ENCODE results near the gene PGM2L1. TPM values are rescaled to one million over a fixed set of nuclear protein-coding genes. Genes with fewer than 3 reads are reported as not detected.
"Not testable (repeated sequence)": the region's sequence is repeated elsewhere in the genome, so short reads cannot be mapped to it uniquely, and the experiment has no call there.

The PGM2L1 gene
- total RNA-seq, 2 experiments from 2014 or later, result 8.8 to 11.0 TPM

- H3K27me3 Mint-ChIP-seq, result no peaks in the 10 kb centered on the region
- H3K27ac Mint-ChIP-seq, result no peak overlapping the region
- no peaks in the 10 kb centered on the region for H3K36me3 Mint-ChIP-seq (ENCODE audit: low read depth)
- no peaks in the 10 kb centered on the region for H3K4me1 Mint-ChIP-seq
- DNase-seq (no peak), ATAC-seq (no peak)
- H3K9me3 Mint-ChIP-seq (ENCODE audit: low read depth), result peaks cover 2% of the 10 kb centered on the region
- POLR2A ChIA-PET, result no interaction called here
- H3K4me3 Mint-ChIP-seq, result no peak overlapping the region
- intact Hi-C loops (cut with DNase I, micrococcal nuclease), result no loop called here
- CTCF ChIA-PET, result interaction anchor here (0.8 to 1.8 kb wide), 4 partner anchors 10 to 38 kb away, joined by 3 to 9 read pairs (median 6); no protein-coding TSS in a partner anchor
Observed at GRCh38 chr11:74427384-74427886, 29.2 kb upstream of the PGM2L1 start.

GRCh38 chr11:74425100-74425499 lies 26.9 kb upstream of the PGM2L1 start:
- no peak overlapping the region for H3K4me3 Mint-ChIP-seq
- H3K4me1 Mint-ChIP-seq, result no peaks in the 10 kb centered on the region
- H3K27ac Mint-ChIP-seq, result no peak overlapping the region
- intact Hi-C loops (cut with DNase I, micrococcal nuclease), result no loop called here
- H3K9me3 Mint-ChIP-seq (ENCODE audit: low read depth), result peaks cover 2% of the 10 kb centered on the region
- H3K27me3 Mint-ChIP-seq, result no peaks in the 10 kb centered on the region
- ChIA-PET POLR2A (no interaction called here), CTCF (interaction anchor here (0.7 kb wide), 1 partner anchor 25 kb away, joined by 4 read pairs; no protein-coding TSS in a partner anchor)
- no peak for DNase-seq
- ATAC-seq, result no peak
- no peaks in the 10 kb centered on the region for H3K36me3 Mint-ChIP-seq (ENCODE audit: low read depth)

DNA sequence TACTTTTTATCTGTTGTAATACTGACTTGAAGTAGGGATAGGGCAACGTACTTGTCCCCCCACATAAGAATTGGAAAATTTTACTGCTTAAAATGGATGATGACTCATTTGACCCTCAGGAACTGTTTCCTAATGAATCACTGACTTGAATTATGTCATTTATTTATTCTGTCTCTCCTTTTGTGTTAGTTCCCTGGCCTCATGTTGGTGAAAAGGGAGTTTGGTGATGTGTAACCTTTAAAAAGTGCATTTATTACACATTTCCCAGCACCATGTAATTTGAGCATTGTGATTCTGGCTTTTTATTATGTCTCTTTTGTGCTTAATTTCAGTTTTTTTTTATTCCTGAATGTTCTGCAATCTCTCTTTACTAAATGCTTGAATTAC lies 20.3 kb upstream of the PGM2L1 start:
- no peak overlapping the region for H3K4me3 Mint-ChIP-seq
- DNase-seq, result no peak
- ChIA-PET CTCF (interaction anchor here (0.6 to 2.0 kb wide), 2 partner anchors 29 to 58 kb away, joined by 3 to 5 read pairs; no protein-coding TSS in a partner anchor), POLR2A (no interaction called here)
- H3K9me3 Mint-ChIP-seq (ENCODE audit: low read depth), result no peaks in the 10 kb centered on the region
- ATAC-seq, result peak; percentile 65
- H3K27ac Mint-ChIP-seq, result peak overlapping the region; percentile 61
- peaks cover 32% of the 10 kb centered on the region for H3K4me1 Mint-ChIP-seq
- H3K36me3 Mint-ChIP-seq (ENCODE audit: low read depth), result no peaks in the 10 kb centered on the region
- no peaks in the 10 kb centered on the region for H3K27me3 Mint-ChIP-seq
- intact Hi-C loops (cut with DNase I, micrococcal nuclease), result loop anchor here (1.0 to 2.0 kb wide), 3 partner anchors 20 to 28 kb away; partner anchors contain the start of gene PGM2L1 (in 1 of the 2)

- no peaks in the 10 kb centered on the region for H3K36me3 Mint-ChIP-seq (ENCODE audit: low read depth)
- no peaks in the 10 kb centered on the region for H3K9me3 Mint-ChIP-seq (ENCODE audit: low read depth)
- intact Hi-C loops (cut with DNase I, micrococcal nuclease), result loop anchor here (1.0 to 2.0 kb wide), 4 partner anchors 19 to 28 kb away; partner anchors contain the start of gene PGM2L1 (in 2 of the 2)
- H3K4me3 Mint-ChIP-seq, result no peak overlapping the region
- ATAC-seq, result peak; percentile 50
- peak overlapping the region; percentile 86 for H3K27ac Mint-ChIP-seq
- ChIA-PET POLR2A (no interaction called here), CTCF (interaction anchor here (0.5 kb wide), 1 partner anchor 637 kb away, joined by 3 read pairs; no protein-coding TSS in a partner anchor)
- H3K27me3 Mint-ChIP-seq, result no peaks in the 10 kb centered on the region
- DNase-seq, result peak; percentile 21
- peaks cover 34% of the 10 kb centered on the region for H3K4me1 Mint-ChIP-seq
Observed at GRCh38 chr11:74417860-74418508, 19.8 kb upstream of the PGM2L1 start.

DNA sequence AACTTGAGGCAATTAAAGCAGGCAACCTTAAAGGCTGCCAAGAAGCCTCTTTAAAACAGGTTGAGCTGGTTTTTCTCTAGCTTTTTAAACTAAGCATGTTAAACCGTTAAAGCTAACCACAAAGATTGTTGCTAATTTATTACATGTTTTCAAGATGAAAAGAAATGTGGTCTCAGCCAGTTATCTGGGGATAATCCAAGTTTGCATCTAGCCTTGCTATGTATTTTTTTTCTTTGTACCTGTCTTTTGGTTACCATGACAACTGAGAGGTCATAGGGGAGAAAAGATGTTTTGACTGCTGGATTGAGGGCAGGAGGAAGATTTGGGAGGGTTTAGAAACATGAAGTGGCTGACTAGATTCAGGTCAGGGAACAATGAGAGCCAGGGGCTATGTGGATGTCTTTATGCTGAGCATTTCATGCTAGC lies 19.2 kb upstream of the PGM2L1 start:
- Mint-ChIP-seq H3K36me3 (ENCODE audit: low read depth) (no peaks in the 10 kb centered on the region), H3K4me3 (no peak overlapping the region), H3K27me3 (no peaks in the 10 kb centered on the region), H3K4me1 (peaks cover 40% of the 10 kb centered on the region), H3K9me3 (ENCODE audit: low read depth) (no peaks in the 10 kb centered on the region), H3K27ac (peak overlapping the region; percentile 86)
- ChIA-PET POLR2A (no interaction called here), CTCF (interaction anchor here (0.5 kb wide), 1 partner anchor 637 kb away, joined by 3 read pairs; no protein-coding TSS in a partner anchor)
- DNase-seq (no peak), ATAC-seq (peak; percentile 45)
- intact Hi-C loops (cut with DNase I, micrococcal nuclease), result loop anchor here in 1 of 2 experiments (2.0 kb wide), 1 partner anchor 19 kb away; the partner anchor contains the start of gene PGM2L1

DNA sequence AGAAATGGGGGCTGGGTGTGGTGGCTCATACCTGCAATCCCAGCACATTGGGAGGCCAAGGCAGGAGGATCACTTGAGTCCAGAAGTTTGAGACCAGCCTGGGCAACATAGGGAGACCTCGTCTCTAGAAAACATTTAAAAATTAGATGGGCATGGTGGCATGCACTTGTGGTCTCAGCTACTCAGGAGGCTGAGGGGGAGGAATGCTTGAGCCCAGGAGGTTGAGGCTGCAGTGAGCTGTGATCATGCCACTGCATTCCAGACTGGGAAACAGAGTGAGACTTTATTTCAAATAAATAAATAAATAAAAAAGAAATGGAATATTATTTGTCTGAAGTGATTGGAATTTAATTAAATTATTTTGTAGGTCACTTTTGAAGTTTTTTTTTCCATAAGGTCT lies 18.7 kb upstream of the PGM2L1 start:
- H3K9me3 Mint-ChIP-seq (ENCODE audit: low read depth); H3K27me3 Mint-ChIP-seq; H3K4me3 Mint-ChIP-seq; H3K36me3 Mint-ChIP-seq (ENCODE audit: low read depth); POLR2A ChIA-PET; DNase-seq; ATAC-seq: not testable (repeated sequence)
- Mint-ChIP-seq H3K4me1 (peaks cover 44% of the 10 kb centered on the region), H3K27ac (peak overlapping the region; percentile 69)
- intact Hi-C loops (cut with DNase I, micrococcal nuclease), result loop anchor here in 1 of 2 experiments (2.0 kb wide), 1 partner anchor 18 kb away; the partner anchor contains the start of gene PGM2L1
- CTCF ChIA-PET, result interaction anchor here (0.6 kb wide), 1 partner anchor 8 kb away, joined by 3 read pairs; no protein-coding TSS in a partner anchor

DNA sequence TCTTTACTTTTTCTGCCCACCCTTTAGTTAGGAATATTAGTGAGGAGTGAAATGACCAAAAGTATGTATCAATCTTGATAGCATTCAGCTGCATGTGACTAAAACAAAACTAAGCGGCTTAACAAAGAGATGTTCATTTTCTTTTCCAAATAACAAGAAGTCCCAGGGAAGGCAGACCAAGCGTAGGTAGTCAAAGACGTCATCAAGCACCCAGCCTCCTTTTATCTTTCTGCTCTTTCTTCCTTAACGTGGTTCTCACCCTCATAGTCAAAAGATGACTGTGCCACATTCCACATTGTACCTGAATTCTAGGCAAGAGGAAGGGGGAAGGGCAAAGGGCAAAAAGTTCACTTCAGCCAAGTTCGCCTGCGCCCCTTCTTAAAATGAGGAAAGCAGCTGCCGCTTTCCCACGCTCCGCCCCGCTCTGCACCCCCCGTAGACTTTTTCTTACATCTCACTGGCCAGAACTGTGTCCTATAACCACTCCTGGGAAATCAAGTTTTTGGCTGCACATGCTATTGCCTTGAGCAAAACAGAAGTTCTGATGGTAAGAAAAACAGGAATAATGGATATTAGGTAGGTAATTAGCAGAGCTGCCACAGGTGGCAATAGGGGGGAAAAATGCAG lies 14.6 kb upstream of the PGM2L1 start:
- H3K4me1 Mint-ChIP-seq, result peaks cover 32% of the 10 kb centered on the region
- peak overlapping the region; percentile 21 for H3K27ac Mint-ChIP-seq
- DNase-seq (no peak), ATAC-seq (peak; percentile 51)
- ChIA-PET POLR2A (no interaction called here), CTCF (interaction anchor here (1.0 to 1.8 kb wide), 4 partner anchors 23 to 37 kb away, joined by 3 to 6 read pairs (median 4); no protein-coding TSS in a partner anchor)
- H3K36me3 Mint-ChIP-seq (ENCODE audit: low read depth), result no peaks in the 10 kb centered on the region
- no peaks in the 10 kb centered on the region for H3K27me3 Mint-ChIP-seq
- no peak overlapping the region for H3K4me3 Mint-ChIP-seq
- intact Hi-C loops (cut with DNase I, micrococcal nuclease), result no loop called here
- no peaks in the 10 kb centered on the region for H3K9me3 Mint-ChIP-seq (ENCODE audit: low read depth)

- CTCF ChIA-PET, result interaction anchor here (1.3 to 1.8 kb wide), 3 partner anchors 23 to 37 kb away, joined by 3 to 6 read pairs (median 5); no protein-coding TSS in a partner anchor
Observed at GRCh38 chr11:74412321-74412720, 14.1 kb upstream of the PGM2L1 start.

DNA sequence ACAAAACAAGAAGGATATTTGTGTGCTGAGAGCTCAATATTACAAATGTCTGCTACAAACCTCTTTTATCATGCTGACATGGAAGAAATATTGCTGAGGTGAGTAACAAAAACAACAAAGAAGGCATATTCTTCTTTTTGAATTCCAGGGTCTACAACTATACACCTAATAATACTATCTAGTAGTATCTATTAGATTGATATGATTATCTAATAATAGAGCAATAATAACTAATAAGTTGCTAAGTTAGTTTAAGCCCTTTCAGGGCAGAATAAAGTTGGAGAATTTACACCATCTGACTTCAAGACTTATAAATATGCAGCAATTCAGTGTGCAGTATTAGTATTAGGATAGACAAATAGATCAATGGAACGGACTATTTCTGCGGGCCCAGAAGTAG lies 11.4 kb upstream of the PGM2L1 start:
- ATAC-seq (no peak), DNase-seq (no peak)
- ChIA-PET CTCF (interaction anchor here (0.6 to 1.4 kb wide), 3 partner anchors 7 to 40 kb away, joined by 3 to 5 read pairs (median 4); no protein-coding TSS in a partner anchor), POLR2A (no interaction called here)
- no peak overlapping the region for H3K27ac Mint-ChIP-seq
- no peaks in the 10 kb centered on the region for H3K9me3 Mint-ChIP-seq (ENCODE audit: low read depth)
- no peaks in the 10 kb centered on the region for H3K36me3 Mint-ChIP-seq (ENCODE audit: low read depth)
- H3K4me1 Mint-ChIP-seq, result peaks cover 12% of the 10 kb centered on the region
- intact Hi-C loops (cut with DNase I, micrococcal nuclease), result no loop called here
- peaks cover 2% of the 10 kb centered on the region for H3K27me3 Mint-ChIP-seq
- no peak overlapping the region for H3K4me3 Mint-ChIP-seq

More at GRCh38 chr11:74412321-74412720, 14.1 kb upstream of the PGM2L1 start:
- no peak overlapping the region for H3K27ac Mint-ChIP-seq
- no peaks in the 10 kb centered on the region for H3K9me3 Mint-ChIP-seq (ENCODE audit: low read depth)
- H3K27me3 Mint-ChIP-seq, result no peaks in the 10 kb centered on the region
- H3K4me1 Mint-ChIP-seq, result peaks cover 26% of the 10 kb centered on the region
- no peak overlapping the region for H3K4me3 Mint-ChIP-seq
- DNase-seq, result no peak
- no peaks in the 10 kb centered on the region for H3K36me3 Mint-ChIP-seq (ENCODE audit: low read depth)
- POLR2A ChIA-PET, result no interaction called here
- intact Hi-C loops (cut with DNase I, micrococcal nuclease), result no loop called here
- ATAC-seq, result no peak

DNA sequence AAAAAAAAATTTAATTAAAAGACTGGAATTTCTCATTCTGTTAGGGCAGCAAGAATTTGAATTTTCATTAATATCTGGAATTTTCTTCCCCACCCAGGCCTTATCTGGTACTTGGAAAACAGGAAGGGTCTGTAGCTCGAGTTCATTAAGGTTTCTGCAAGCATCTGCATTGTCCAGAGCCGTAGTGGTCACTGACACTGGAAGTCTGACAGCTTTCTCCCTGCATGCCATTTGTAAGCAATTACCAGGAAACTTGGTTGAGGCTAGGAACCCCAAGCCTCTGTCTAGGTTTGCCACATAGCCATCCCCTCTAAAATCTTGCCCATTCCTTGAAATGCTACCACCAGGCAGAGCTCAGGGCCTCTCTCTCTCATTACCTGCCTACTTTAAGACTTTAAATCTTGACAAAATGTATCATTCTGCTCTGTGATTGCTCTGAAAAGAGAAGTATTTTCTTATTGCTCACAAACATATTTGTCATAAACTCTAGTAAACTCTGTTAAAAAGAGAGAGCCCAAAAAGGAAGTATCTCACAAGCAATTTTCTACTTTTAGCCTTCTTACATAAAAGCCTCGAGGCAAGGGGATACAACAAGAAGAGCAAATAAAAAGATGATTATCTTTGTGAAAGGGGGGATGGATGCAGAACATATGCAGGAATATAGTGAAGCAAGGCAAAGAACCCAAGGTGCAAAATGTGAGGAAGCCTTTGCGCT lies 5.5 kb upstream of the PGM2L1 start:
- peaks cover 21% of the 10 kb centered on the region for H3K4me1 Mint-ChIP-seq
- no peaks in the 10 kb centered on the region for H3K36me3 Mint-ChIP-seq (ENCODE audit: low read depth)
- no peaks in the 10 kb centered on the region for H3K9me3 Mint-ChIP-seq (ENCODE audit: low read depth)
- POLR2A ChIA-PET, result no interaction called here
- no peak for ATAC-seq
- DNase-seq, result no peak
- intact Hi-C loops (cut with DNase I, micrococcal nuclease), result no loop called here
- no peak overlapping the region for H3K27ac Mint-ChIP-seq
- no peak overlapping the region for H3K4me3 Mint-ChIP-seq
- CTCF ChIA-PET, result no interaction called here
- H3K27me3 Mint-ChIP-seq, result peaks cover 2% of the 10 kb centered on the region

DNA sequence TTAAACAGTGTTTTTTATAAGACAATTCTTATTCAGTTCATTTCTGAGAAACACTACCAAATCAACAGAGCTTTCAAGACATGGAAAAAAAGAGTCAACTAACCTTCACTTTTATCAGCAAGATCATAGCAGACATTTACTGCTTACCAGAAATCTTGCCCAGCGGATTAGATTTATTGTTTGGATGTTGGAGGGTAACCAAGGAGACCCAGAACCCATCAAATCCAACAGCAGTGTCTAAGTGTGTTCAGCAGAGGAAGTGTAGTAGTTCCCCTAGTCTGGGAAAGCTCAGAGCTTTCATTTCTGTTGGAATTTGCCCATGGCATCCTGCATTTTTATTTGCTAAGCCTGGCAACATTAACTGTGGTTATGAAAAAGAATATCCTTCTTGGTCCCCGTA lies 2.4 kb upstream of the PGM2L1 start:
- ATAC-seq (no peak), DNase-seq (no peak)
- H3K36me3 Mint-ChIP-seq (ENCODE audit: low read depth), result peaks cover 1% of the 10 kb centered on the region
- ChIA-PET CTCF (interaction anchor here (1.1 to 3.1 kb wide), 6 partner anchors 9 to 52 kb away, joined by 3 to 34 read pairs (median 5); no protein-coding TSS in a partner anchor), POLR2A (no interaction called here)
- no peaks in the 10 kb centered on the region for H3K27me3 Mint-ChIP-seq
- peak overlapping the region; percentile 100 for H3K27ac Mint-ChIP-seq
- no peak overlapping the region for H3K4me3 Mint-ChIP-seq
- H3K9me3 Mint-ChIP-seq (ENCODE audit: low read depth), result no peaks in the 10 kb centered on the region
- intact Hi-C loops (cut with DNase I, micrococcal nuclease), result no loop called here
- peaks cover 28% of the 10 kb centered on the region for H3K4me1 Mint-ChIP-seq

Data from activated CD4-positive, alpha-beta T cell treated with anti-CD3 and anti-CD28 coated beads for 36 hours (primary cell).